Occipital lobe (tissue), 2 donors: ENCODE data around the gene ATP6V0A1. TPM values are rescaled to one million over a fixed set of nuclear protein-coding genes. Genes with fewer than 3 reads are reported as not detected.
"Not testable (repeated sequence)": the region's sequence is repeated elsewhere in the genome, so short reads cannot be mapped to it uniquely, and the experiment has no call there.

Experiments
- DNase-seq: peaks from one replicate; lab custom pipeline; 2025; lab: John Stamatoyannopoulos, UW
- total RNA-seq: library from RNA; depleted of rRNA; stranded (reverse); fragments of >200 nt; gene quantifications from one replicate; pipeline ENCODE4 v1.2.3, GENCODE V29; 2014

ATP6V0A1 gene
- total RNA-seq: 263 TPM

DNA sequence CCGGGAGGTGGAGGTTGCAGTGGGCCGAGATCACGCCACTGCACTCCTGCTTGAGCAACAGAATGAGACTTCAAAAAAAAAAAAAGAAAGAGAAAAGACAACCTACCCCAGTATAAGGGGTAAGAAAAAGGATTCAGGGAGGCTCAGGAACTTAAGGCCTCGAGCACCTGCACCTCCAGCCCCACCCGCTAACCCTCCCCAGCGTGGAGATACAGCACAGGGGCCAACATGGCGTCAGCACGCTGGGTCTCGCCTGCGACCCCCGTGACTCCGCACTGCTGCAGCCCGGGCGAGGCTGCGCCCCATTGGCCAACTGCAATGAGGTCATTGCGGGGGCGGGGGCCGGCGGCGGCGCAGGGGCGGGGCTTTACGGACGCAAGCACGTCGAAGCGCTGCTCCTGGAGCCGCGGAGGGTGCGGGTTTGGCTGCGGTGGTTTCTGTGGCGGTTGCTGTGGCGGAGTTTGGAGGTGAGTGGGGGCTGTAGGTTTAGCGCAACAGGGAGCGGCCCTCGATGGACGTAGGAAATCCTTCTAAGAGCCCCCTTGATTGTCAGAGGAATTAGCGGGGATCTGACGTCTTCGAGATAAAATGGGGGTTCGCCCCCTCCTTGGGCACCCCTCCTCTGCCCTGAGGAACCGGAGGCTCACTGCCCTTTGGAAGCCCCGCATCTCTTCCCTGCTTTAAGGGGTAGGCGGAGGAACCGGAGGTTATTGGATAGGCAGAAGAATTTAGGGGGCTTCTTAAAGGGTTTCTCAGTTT lies at the start of gene ATP6V0A1:
ATP6V0A1 (plus strand) TSS at position 382 of the 759 bp plus-strand sequence. CDS start 2,017 bp downstream, outside the sequence.
- DNase-seq: peak; percentile 88

DNA sequence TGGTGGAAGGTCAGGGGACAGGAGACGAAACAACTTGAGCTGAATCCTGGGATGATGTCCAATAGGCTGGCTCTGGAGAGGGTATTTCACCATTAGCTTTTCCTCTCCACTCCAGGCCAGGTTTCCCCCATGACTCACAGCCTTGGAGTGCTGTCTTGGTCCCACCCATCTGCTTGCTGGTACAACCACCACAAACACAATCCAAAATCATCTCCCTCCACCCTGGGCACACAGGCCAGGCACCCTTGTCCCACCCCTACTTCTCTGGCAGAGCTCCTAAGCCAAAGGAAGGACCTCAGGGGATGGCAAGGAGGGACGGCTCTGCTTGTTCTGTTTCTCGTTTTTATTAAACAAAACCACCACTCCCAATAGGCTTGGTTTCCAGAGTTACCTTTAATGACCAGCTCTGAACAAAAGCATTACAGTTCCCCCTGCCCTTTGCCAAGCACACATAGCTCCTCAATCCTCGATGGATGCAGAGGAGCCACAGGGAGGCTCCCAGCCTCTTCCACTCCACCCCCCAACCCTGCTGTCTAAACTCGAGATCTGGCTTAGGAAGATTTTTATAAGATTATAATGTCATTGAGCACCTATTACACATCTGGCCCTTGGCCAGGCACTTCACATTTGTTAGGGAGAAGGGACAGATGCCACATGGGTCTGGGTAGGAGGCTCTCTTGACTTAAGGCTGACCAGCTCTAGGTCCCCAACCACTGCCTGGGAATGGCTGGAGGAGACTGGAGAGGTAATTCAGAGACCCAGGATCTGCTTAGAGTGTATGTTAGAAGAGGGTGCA lies 49.0 kb upstream of the ATP6V0A1 start:
- no peak for DNase-seq

DNA sequence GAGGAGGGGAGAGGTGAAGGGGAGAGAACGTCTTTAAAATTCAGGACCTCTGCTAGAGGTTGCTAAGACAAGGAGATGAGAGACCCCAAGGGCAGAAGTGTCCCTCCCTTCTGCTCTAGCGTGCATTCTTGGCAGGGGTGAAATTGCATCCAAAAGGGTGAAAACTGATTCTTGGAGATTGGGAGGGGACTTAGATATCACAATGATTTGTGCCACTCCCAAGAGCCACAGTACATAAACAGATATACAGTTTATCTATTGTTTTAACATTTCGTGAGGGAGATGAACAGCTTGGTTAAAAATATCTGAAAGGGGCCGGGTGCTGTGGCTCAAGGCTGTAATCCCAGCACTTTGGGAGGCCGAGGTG lies 48.4 kb upstream of the ATP6V0A1 start:
- no peak for DNase-seq

DNA sequence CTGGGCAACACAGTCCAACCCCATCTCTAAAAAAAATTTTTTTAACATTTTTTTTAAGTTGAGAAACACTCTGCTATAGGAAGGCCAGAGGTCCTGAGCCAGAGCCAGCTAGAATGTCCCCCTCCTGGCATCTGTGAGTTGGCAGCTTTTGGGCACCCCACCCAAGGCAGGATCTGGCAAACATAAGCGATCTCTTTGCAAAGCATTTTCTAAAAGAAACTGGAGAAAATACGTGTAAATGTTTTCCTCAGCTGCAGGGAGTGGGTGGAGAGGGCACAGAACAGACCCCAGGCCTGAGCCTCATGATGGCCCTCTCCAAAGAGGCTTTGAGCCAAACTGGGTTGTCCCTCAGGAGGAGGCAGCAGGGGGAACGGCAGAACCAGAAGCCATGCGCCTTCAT lies 47.3 kb upstream of the ATP6V0A1 start:
- no peak for DNase-seq

DNA sequence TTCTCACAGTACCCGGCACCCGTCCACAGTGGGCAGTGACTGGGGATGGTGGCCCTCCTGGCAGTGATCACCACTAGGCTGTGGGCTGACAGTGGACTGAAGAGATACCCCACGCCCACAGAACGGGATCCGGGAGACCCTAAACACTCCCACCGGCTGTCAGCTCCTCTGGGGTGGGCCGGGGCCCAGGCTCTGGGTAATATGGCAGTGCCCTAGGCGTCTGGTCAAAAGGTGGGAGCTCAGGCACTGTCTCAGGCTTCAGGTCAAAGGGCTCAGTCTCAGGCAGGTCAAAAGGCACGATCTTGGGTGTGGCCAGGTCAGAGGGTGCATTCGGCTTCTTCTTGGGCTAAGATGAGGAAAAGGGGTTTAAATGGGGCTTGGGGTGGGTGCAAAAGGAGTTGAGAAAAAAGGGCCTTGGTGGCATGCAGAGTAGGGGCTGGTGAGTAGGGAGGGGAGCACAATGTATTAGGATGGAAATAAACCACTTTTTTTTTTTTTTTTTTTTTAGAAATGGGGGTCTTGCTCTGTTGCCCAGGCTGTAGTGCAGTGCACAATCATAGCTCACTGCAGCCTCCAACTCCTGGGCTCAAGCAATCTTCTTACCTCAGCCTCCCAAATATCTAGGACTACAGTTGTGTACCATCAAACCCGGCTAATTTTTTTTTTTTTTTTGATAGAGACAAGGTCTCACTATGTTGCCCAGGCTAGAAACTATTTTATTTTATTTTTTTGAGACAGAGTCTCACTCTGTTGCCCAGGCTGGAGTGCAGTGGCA lies 46.6 kb upstream of the ATP6V0A1 start:
- no peak for DNase-seq

DNA sequence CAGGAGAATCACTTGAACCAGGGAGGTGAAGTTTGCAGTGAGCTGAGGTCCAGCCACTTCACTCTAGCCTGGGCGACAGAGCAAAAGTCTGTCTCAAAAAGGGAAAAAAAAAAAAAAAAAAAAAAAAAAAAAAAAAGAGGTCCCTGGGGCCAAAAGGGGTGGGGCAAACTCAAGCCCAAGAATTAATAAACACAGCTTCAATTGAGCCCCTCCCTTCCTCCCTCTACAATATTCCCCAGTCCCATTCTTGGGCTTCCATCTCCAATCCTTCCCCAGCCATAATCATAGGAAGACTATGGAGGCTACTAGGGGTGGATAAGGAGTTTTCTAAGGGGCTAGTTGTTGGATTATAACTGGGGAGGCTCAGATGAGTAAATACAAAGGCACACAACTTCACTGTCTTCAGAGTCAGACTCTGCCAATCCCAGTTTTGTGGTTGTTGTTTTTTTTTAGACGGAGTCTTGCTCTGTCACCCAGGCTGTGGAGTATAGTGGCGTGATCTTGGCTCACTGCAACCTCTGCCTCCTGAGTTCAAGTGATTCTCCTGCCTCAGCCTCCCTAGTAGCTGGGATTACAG lies 45.1 kb upstream of the ATP6V0A1 start:
- DNase-seq: no peak

DNA sequence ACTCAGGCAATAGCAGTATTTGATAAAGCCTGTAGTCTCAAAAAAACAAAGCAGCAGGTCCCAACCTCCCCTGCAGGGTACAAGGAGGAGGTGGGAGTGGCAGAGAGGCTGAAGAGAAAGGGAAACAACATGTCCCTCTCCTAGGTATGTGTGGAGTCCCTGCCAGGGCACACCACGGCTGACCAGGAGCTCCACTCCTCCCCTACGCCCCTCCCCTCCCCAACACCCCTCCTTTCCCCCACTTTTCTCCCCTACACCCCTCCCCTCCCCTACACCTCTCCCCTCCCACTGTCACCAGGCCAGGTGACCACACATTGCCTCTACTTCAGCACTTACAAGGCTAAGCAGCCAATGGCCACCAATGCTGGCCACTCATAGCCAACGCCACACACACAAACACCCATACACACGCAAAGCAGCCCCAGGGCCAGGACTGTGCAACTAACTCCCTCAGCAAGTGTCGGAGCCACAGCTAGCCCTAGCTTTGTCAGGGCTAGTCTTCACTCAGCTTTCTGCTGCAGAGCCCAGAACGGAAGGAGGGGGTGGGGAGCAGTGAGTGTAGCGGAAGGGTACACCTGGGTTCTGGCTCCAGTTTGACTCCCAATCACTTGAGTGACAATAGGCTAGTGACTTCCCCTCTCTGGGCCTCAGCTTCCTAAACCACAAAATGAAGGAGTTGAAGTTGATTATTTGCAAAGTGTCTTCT lies 43.8 kb upstream of the ATP6V0A1 start:
- DNase-seq: no peak

DNA sequence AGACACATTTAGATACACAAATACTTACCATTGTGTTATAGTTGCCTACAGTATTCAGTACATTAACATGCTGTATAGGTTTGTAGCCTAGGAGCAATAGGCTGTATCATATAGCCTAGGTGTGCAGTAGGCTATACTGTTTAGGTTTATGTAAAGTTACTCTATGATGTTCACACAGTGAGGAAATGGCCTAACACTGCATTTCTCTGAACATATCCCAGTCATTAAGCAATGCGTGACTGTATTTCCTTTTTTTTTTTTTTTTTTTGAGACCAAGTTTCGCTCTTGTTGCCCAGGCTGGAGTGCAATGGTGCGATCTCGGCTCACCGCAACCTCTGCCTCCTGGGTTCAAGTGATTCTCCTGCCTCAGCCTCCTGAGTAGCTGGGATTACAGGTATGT lies 40.7 kb upstream of the ATP6V0A1 start:
- DNase-seq: not testable (repeated sequence)

DNA sequence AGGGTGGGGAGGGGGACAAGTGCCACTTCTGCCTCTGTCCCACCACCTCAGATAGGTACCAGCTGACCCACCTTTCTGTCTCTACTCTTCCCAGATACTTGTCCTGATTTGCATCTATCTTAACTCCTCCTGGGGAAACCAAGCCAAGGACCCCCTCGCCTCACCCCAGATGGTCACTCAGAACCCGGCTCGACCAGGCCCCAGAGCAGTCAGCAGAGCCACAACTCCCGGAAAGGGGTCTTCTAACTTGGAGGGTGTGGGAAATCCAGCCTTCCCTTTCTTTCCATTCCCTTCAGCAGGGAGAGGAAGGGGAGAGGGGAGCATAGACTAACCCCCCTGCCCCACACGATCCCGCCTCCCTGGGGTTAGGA lies 37.6 kb upstream of the ATP6V0A1 start:
- DNase-seq: no peak

DNA sequence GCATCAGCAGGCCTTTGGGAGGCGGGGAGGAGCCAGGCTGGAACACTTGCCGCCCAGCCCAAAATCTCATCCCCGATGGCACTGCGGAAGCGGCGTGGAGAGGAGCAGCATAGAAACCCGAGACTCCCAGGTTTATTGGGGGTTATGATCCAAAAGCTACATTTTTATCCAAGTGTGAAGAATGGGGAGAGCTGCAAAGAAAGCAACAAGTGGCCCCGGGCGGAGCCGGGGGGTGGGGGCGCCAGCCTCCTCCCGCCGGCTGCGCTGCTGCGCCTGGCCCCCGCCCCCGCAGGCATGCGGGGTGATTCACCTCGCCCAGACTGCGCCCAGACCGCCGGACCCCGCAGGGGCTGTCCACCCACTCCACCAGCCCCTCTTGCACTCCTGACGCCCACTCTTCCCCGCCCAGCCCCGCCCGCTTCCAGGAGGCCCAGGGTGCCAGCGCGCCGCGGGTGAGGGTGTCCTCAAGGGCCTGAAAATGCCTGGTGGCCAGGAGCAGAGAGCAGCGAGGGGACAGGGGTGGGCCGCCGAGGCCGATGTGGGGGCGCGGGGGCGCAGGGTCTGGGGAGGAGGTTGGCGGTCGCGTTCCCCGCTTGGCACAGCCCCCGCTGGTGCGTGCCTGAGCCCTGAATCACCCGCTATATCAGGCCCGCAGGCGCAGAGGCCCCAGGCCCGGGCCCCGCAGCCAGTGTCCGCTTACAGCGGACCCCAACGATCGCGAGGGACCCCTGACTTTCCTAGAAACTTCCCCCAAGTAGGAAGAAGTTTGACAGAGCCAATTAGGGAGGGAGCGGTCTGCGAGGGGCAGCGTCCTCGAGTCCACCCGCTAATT lies 37.0 kb upstream of the ATP6V0A1 start:
- no peak for DNase-seq

DNA sequence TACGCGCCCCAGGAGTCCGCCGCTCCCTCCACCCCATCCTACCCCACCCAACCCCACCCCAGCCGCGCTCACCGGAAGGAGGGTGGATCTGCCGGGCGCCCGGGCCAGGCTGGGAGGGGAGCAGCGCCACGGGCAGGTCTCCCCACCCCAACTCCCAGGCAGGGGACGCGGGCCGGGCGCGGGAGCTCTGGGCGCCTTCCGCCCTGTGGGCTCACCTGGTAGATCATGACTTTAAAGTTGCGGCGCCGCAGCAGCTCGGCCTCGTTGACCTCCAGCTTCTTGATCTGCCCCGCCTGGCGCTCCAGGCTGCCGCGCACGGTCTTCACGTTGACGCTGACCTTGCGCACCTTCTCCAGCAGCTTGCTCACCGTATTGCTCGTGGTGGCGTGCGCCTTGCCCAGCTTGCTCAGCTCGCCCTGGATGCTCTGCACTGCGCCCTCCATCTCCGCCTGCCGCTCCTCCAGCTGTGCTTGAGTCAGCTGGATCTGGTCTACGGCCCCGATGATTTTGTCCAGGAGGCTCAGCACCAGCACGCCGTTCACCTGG lies 36.2 kb upstream of the ATP6V0A1 start:
- DNase-seq: no peak

DNA sequence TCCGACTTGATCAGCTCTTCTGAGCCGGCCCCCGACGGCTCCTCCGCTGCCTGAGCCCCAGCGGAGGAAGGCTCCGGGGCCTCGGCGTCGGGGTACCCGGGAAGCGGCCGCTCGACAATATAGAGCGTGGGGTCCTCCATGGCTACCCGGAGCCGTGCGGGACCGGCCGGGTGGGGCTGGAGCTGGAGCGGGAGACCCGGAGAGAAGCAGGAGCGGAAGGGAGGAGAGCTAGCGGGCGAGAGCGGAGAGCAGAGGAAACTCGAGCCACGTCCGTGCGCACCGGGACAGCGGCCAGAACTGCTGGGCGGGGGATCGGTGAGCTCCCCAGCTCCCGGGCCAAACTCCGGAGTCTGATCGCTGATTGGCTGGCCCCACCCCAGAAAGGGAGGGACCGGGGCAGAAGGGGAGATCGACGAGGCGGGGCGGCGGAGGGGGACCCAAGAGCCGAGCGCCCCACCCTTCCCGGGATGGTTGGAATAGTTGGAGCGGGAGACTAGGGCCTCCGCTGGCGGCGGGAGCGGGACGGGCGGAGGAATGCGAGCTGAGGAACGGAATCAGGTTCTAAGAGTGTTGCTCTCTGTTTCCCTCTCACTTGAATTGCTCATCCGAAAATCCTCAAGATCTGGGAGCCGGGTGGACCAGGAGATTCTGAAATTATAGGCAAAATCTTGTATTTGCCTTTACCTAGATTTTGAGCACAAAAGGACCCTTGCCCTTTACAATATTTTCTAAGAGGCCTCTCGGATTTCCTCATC lies 35.5 kb upstream of the ATP6V0A1 start, which contains the start of gene CAVIN1:
CAVIN1 (minus strand) TSS at position 299 of the 755 bp plus-strand sequence; CDS start at position 140, 159 bp downstream.
- DNase-seq: peak; percentile 80

DNA sequence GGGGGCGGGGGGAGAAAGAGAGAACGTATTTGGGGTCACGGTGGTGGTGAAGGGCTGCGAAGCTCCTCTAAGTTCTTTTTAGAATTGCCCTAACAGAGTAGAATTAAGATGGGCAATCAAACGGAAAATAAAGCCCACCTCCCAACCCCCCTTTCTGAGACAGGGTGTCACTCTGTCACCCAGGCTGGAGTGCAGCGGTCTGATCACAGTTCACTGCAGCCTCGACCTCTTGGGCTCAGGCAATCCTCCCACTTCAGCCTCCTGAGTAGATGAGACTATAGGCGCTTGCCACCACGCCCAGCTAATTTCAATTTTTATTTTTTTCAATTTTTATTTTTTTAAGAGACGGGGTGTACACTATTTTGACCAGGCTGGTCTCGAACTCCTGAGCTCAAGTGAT lies 34.9 kb upstream of the ATP6V0A1 start:
- DNase-seq: no peak

DNA sequence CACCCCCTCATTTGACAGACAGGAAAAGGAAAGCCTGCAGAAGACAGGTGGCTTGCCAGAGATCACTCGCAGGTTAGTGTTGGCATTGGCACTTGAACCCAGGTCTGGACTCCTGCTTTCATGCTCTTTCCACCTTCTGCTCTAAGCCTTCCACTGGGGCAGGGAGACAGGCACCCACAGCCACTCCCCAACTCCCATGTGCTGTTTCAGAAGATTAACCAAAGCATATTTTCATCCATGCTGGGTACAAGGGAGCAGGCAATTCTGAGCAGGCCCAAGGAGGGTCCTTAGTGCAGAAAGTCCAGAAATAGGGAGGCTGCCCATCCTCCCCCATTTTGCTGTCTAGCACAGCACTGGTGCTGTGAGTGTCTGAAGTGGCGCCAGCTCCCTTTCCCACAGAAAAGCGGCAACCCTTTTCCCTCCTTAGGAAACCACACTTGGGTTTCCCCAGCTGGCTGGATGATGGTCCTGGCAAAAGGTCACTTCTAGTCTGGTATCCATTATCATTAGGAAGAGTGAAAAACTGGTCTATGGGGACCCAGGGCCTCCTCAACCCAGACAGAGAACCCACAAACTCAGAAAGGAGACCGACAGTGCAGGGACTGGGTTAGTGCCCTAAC lies 33.6 kb upstream of the ATP6V0A1 start:
- no peak for DNase-seq

DNA sequence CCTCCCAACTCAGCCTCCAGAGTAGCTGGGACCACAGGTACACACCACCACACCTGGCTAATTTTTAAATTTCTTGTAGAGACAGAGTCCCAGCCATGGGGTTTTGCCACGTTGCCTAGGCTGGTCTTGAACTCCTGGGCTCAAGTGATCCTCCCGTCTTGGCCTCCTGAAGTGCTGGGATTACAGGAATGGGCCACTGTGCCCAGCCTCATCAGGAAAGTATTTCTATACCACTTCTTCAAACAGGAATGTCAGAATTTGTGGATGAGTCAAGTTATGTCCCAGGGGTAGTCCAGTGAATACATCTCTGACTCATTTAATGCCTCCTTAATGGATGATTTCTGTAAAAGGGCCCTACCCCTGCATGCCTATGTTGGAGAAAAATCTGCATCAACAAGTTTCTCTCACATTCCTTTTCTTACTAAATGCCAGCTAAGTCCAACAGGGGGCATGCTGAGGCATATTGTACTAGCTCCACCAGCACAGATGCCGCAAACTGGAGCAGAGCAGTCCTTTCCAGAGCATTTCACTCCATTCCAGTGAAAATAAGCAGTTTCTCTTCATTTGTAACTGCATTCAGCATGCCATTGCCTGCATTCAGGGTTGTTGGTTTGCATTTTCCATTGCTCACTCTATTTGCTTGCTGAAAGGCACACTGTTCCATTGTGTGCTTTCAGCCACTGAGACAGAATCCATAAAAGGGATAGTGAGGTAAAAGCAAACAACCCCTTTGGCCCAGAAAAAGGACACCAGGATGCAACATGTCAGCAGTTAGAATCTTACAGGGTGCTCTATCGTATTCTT lies 30.3 kb upstream of the ATP6V0A1 start:
- peak; percentile 41 for DNase-seq

DNA sequence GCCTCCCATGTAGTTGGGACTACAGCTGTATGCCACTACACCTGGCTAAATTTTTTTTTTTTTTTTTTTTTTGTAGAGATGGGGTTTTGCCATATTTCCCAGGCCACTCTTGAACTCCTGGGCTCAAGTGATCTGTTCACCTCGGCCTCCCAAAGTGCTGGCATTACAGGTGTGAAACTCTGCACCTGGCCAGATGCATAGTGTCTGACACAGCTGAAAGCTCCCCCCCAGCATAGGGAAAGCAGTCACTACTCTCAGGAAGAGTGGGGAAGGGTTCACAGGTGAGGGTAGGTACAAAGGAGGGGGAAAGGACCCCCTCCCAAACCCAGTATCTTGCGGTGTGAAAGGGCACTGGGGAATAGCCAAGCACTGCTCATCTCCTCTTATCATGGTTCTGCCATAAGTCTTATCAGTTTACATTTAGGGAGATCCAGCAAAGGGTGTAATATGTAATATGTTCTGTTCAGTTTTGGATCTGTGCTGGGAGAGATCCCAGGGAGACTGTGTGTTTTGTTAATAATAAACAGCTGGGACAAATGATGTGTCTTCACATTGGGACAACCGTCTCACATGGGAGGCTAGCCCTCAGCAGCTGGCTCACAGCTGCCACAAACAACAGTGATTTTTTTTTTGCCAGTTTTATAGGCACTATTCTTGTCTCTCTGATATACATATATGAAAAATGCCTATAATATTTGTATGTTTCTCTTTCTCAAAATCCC lies 28.8 kb upstream of the ATP6V0A1 start:
- no peak for DNase-seq

DNA sequence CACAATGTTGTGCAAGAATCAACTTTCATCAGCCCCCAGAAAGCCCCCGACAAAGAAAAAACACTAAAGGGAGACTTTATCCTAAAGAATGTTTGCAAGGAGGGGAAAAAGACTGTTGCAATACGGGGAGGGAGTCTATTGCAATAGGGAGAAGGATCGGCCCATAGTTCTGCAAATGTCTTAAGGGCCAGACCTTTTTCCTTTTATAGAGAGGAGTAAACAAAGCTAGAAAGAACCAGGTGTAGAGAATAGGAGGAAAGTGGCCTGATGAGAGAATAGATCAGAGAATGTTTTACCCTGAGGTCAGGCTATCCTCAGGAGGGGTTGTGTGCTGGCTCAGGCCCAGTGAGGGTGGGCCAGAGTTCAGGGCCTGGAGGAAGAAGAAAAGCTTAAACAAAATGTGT lies 26.9 kb upstream of the ATP6V0A1 start:
- DNase-seq: no peak
